ENCODE results near the gene ELL2. TPM values are rescaled to one million over a fixed set of nuclear protein-coding genes. Genes with fewer than 3 reads are reported as not detected.
A peak's percentile ranks its signal among the peaks of the same experiment; 100 is the strongest.

Gene ELL2
- polyA plus RNA-seq, 1 experiment, result 58.9 TPM

DNA sequence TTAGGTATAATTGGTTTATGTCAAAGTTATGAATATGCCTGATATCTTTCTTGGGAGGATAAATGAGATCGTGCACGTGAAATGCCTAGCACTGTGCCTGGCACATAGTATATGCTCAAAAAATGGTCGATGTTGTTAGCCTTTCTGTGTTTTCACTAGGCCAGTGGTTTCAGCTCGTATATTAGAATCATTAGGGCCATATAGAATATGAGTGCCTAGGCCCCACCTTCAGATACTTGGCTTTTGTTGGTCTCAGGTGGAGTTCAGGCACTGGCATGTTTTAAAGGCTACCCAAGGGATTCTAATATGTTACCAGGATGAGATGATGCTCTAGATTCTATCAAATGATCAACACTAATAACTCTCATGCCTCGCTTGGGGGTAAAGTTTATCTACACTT lies 56.8 kb downstream of the ELL2 start:
- TF ChIP-seq, protein P1, sequence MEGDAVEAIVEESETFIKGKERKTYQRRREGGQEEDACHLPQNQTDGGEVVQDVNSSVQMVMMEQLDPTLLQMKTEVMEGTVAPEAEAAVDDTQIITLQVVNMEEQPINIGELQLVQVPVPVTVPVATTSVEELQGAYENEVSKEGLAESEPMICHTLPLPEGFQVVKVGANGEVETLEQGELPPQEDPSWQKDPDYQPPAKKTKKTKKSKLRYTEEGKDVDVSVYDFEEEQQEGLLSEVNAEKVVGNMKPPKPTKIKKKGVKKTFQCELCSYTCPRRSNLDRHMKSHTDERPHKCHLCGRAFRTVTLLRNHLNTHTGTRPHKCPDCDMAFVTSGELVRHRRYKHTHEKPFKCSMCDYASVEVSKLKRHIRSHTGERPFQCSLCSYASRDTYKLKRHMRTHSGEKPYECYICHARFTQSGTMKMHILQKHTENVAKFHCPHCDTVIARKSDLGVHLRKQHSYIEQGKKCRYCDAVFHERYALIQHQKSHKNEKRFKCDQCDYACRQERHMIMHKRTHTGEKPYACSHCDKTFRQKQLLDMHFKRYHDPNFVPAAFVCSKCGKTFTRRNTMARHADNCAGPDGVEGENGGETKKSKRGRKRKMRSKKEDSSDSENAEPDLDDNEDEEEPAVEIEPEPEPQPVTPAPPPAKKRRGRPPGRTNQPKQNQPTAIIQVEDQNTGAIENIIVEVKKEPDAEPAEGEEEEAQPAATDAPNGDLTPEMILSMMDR (IDR thresholded peaks at IDR 0.05; ENCODE audit: insufficient read depth, low read depth, low read length), result no peak
- H3K36me3 ChIP-seq (ENCODE audit: control insufficient read depth, insufficient read depth, low read length), result peaks cover 10% of the 10 kb centered on the region
- no peak overlapping the region for H3K4me3 ChIP-seq (ENCODE audit: low read depth, low read length)
- CTCF ChIA-PET, result interaction anchor here (1.5 kb wide), 1 partner anchor 12 kb away, joined by 5 read pairs; no protein-coding TSS in a partner anchor
- POLR2A ChIA-PET, result no interaction called here
- no peaks in the 10 kb centered on the region for H3K27me3 ChIP-seq (ENCODE audit: control insufficient read depth, insufficient read depth, low read length)
- no peak for DNase-seq (ENCODE audit: low read depth)

DNA sequence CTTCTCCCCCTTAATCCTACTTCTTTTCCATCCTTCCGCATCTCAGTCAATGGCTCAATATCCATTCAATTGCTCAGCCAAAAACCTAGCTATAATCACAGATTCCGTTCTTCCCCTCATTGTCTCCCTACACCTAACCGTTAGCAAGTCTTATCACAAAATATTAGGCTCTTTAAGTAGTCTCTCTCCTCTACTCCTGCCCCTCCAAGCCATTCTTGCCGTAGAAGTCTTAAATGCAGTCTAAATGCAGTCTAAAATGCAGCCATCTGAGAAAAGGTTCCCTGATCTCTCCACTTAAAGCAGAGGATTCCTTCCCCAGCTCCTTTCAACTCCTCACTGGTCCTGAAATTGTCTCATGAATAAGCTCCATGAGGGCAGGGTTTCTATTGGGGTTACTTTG lies 57.8 kb downstream of the ELL2 start:
- Histone ChIP-seq H3K4me3 (ENCODE audit: low read depth, low read length) (no peak overlapping the region), H3K36me3 (ENCODE audit: control insufficient read depth, insufficient read depth, low read length) (peaks cover 14% of the 10 kb centered on the region), H3K27me3 (ENCODE audit: control insufficient read depth, insufficient read depth, low read length) (no peaks in the 10 kb centered on the region)
- ChIA-PET CTCF (interaction anchor here (1.5 kb wide), 1 partner anchor 11 kb away, joined by 5 read pairs; no protein-coding TSS in a partner anchor), POLR2A (no interaction called here)
- no peak for DNase-seq (ENCODE audit: low read depth)
- TF ChIP-seq, protein P1 (IDR thresholded peaks at IDR 0.05; ENCODE audit: insufficient read depth, low read depth, low read length), result no peak

DNA sequence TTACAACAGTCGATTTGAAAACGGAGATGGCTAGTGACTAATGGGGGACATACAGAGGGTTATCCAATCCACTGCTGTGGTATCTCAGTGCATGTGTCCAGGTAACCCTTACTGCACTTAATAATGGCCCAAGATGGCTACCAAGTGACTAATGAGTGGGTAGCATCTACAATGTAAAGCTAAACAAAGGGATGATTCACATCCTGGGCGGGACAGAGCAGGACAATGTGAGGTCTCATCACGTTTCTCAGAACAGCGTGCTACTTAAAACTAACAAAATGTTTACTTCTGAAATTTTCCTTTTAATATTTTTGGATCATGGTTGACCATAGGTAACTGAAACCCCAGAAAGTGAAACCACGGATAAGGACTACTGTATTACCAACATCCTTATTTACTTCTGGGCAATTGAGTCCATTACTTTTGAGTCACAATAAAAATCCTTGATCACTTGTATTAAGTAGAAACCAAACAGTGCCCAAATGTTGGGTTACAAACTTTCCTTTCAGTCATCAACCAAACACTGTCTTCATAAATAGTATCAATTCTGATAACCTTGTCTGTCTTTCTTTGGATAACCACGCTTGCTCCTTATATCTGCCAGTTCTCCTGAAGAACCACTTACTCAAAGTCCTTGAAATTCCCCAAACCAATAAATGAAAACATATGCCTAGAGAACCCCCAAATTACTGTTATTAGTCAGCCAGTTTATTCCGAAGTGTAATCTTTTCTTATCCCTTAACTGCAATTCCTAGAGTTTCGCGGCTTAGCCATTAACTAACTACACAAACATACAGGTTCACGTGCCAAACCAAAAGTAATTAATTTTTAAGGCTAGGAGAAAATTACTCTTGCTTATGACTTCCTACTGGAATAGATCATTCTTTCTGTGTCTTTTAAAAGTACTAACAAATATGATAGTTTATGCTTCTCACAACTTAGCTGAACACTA lies 59.7 kb downstream of the ELL2 start:
- TF ChIP-seq, protein P1 (IDR thresholded peaks at IDR 0.05; ENCODE audit: insufficient read depth, low read depth, low read length), result no peak
- Histone ChIP-seq H3K4me3 (ENCODE audit: low read depth, low read length) (no peak overlapping the region), H3K27me3 (ENCODE audit: control insufficient read depth, insufficient read depth, low read length) (no peaks in the 10 kb centered on the region), H3K36me3 (ENCODE audit: control insufficient read depth, insufficient read depth, low read length) (peaks cover 13% of the 10 kb centered on the region)
- ChIA-PET CTCF (no interaction called here), POLR2A (no interaction called here)
- DNase-seq (ENCODE audit: low read depth), result peak; percentile 10

DNA sequence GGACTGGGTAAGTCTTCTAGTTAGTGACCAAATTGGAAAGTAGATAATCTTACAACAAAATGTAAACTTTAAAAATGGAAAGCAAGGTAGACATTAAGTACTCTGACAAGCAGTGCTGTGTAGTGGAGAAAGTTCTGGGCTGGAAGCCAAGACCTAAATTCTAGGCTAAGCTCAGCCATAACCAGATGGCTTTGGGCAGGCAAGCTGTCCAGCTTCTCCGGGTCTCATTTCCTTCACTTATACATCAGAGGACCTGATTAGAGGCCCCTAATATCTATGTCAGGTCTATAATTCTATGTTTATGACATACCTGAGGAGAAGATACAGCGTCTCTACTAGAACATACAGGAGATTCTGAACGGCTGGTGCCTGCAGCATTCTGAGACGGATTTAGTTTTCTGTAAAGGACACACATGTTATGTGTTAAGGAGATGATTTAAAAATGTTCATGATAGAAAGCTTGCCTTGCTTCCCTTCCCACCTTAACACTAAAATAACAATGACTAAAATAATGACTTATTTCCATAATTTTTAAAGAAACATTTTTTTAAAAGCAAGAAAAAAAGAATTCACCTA lies 61.2 kb downstream of the ELL2 start:
- POLR2A ChIA-PET, result no interaction called here
- DNase-seq (ENCODE audit: low read depth), result peak; percentile 13
- Histone ChIP-seq H3K4me3 (ENCODE audit: low read depth, low read length) (no peak overlapping the region), H3K36me3 (ENCODE audit: control insufficient read depth, insufficient read depth, low read length) (peaks cover 11% of the 10 kb centered on the region), H3K27me3 (ENCODE audit: control insufficient read depth, insufficient read depth, low read length) (no peaks in the 10 kb centered on the region)
- TF ChIP-seq, protein P1 (IDR thresholded peaks at IDR 0.05; ENCODE audit: insufficient read depth, low read depth, low read length), result no peak
- CTCF ChIA-PET, result interaction anchor here (0.7 to 1.2 kb wide), 3 partner anchors 12 to 436 kb away, joined by 3 read pairs; no protein-coding TSS in a partner anchor

DNA sequence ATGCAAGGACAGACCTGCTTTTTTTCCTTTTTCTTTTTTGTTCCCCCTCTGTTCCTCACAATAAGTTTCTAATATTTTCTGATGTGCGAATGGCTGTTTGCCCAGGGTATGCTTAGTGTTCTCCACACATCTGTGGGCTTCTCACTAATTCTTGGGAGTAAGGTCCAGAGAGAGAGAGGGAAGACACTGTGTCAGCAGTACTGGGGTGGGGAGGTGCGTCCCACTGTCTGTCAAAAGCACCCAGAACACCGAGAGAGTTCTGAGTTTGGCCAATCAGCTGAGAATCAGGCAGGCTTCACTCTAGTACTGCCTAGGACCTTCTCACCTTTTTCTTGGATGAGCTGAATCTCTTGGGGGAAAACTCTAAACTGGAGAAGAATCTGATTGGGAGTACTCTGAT lies 61.8 kb downstream of the ELL2 start:
- TF ChIP-seq, protein P1 (IDR thresholded peaks at IDR 0.05; ENCODE audit: insufficient read depth, low read depth, low read length), result no peak
- Histone ChIP-seq H3K27me3 (ENCODE audit: control insufficient read depth, insufficient read depth, low read length) (no peaks in the 10 kb centered on the region), H3K4me3 (ENCODE audit: low read depth, low read length) (no peak overlapping the region), H3K36me3 (ENCODE audit: control insufficient read depth, insufficient read depth, low read length) (peaks cover 12% of the 10 kb centered on the region)
- no peak for DNase-seq (ENCODE audit: low read depth)
- POLR2A ChIA-PET, result no interaction called here
- CTCF ChIA-PET, result interaction anchor here (0.8 to 1.2 kb wide), 2 partner anchors 12 to 132 kb away, joined by 3 read pairs; no protein-coding TSS in a partner anchor

Data from BJ (cell line).